KMS-11 (cell line): ENCODE measurements around the gene NCKAP5.

Source experiments
- H2AFZ ChIP-seq: fragments of 200-600 bp; sonication (generic); 2 replicates; pipeline ENCODE4 v1.6.1; 2016; ENCODE audit warnings: antibody characterized with exemption, mixed run types, low read depth
- H3K27ac ChIP-seq: fragments of 200-600 bp; sonication (generic); 2 replicates; pipeline ENCODE4 v1.6.1; 2016; ENCODE audit warnings: mild to moderate bottlenecking, mixed run types
- H3K27me3 ChIP-seq: fragments of 200-600 bp; sonication (generic); 2 replicates; pipeline ENCODE4 v1.6.1; 2017; ENCODE audit warnings: mild to moderate bottlenecking, low read depth, mixed run types, moderate library complexity; ENCODE audit not compliant: insufficient read depth
- H3K36me3 ChIP-seq: fragments of 200-600 bp; sonication (generic); 2 replicates; pipeline ENCODE4 v1.6.1; 2017; ENCODE audit warnings: mild to moderate bottlenecking, mixed run types; ENCODE audit not compliant: insufficient read depth
- H3K4me1 ChIP-seq: fragments of 200-600 bp; sonication (generic); 2 replicates; pipeline ENCODE4 v1.6.1; 2016; ENCODE audit warnings: mild to moderate bottlenecking, low read depth, mixed run types; ENCODE audit not compliant: poor library complexity, severe bottlenecking
- H3K4me2 ChIP-seq: fragments of 200-600 bp; sonication (generic); 2 replicates; pipeline ENCODE4 v1.7.0; 2016; ENCODE audit warnings: mild to moderate bottlenecking, mixed run types
- H3K4me3 ChIP-seq: fragments of 200-600 bp; sonication (generic); IDR thresholded peaks from 2 replicates; pipeline ENCODE4 v1.6.1; 2017; ENCODE audit warnings: low read depth, low read length, mixed read lengths; ENCODE audit not compliant: insufficient read depth
- H3K79me2 ChIP-seq: fragments of 200-600 bp; sonication (generic); 2 replicates; pipeline ENCODE4 v1.6.1; 2016; ENCODE audit warnings: low read depth, mixed run types; ENCODE audit not compliant: insufficient read depth
- H3K9ac ChIP-seq: fragments of 200-600 bp; sonication (generic); 2 replicates; pipeline ENCODE4 v1.6.1; 2016; ENCODE audit warnings: mild to moderate bottlenecking, mixed run types
- H4K20me1 ChIP-seq: fragments of 200-600 bp; sonication (generic); 2 replicates; pipeline ENCODE4 v1.6.1; 2016; ENCODE audit warnings: mild to moderate bottlenecking, mixed run types; ENCODE audit not compliant: insufficient read depth
- CTCF ChIP-seq: fragments of 200-600 bp; sonication (generic); conservative IDR thresholded peaks from 2 replicates; pipeline ENCODE4 v1.6.1; 2017; ENCODE audit warnings: low read depth, mild to moderate bottlenecking, antibody characterized with exemption, low read length, moderate library complexity, mixed read lengths

The NCKAP5 gene

DNA sequence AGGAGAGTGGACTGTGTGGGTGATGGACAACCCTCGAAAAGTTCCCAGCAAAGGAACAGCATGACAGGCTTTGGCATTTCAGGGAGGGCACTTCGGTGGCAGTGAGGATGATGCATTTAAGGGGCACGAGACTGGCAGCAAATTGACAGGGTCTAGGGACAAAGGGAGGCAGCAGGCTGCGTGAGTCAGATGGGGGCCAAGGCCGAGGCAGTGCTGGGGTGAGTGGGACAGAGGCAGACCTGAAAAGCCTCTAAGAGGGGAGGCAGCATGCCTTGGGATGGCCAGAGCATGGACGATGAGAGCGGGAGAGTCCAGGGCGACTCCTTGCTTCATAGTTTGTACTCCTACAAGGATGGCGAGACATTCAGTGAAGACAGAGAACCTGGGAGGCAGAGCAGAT is 848.8 kb downstream of the NCKAP5 start:
- Histone ChIP-seq H3K4me3 (no peak overlapping the region), H4K20me1 (no peaks in the 10 kb centered on the region), H3K36me3 (no peaks in the 10 kb centered on the region), H3K27me3 (no peaks in the 10 kb centered on the region), H2AFZ (no peak overlapping the region), H3K4me1 (no peaks in the 10 kb centered on the region), H3K27ac (no peak overlapping the region), H3K9ac (no peak overlapping the region), H3K79me2 (no peaks in the 10 kb centered on the region), H3K4me2 (no peak overlapping the region)
- TF ChIP-seq CTCF, result no peak

GRCh38 chr2:132716954-132717353 is 851.3 kb downstream of the NCKAP5 start:
- Histone ChIP-seq H2AFZ (no peak overlapping the region), H4K20me1 (no peaks in the 10 kb centered on the region), H3K4me3 (no peak overlapping the region), H3K27ac (no peak overlapping the region), H3K4me1 (no peaks in the 10 kb centered on the region), H3K27me3 (no peaks in the 10 kb centered on the region), H3K36me3 (no peaks in the 10 kb centered on the region), H3K79me2 (no peaks in the 10 kb centered on the region), H3K9ac (no peak overlapping the region), H3K4me2 (no peak overlapping the region)
- TF ChIP-seq CTCF, result no peak

GRCh38 chr2:132715386-132716351 is 852.6 kb downstream of the NCKAP5 start:
- Histone ChIP-seq H3K36me3 (no peaks in the 10 kb centered on the region), H2AFZ (no peak overlapping the region), H3K4me1 (no peaks in the 10 kb centered on the region), H3K79me2 (no peaks in the 10 kb centered on the region), H3K4me2 (no peak overlapping the region), H3K4me3 (no peak overlapping the region), H3K27ac (no peak overlapping the region), H3K27me3 (no peaks in the 10 kb centered on the region), H3K9ac (no peak overlapping the region), H4K20me1 (no peaks in the 10 kb centered on the region)
- TF ChIP-seq CTCF, result no peak

- no peaks in the 10 kb centered on the region for H3K27me3 ChIP-seq
- H4K20me1 ChIP-seq, result no peaks in the 10 kb centered on the region
- no peak overlapping the region for H3K4me2 ChIP-seq
- H3K27ac ChIP-seq, result no peak overlapping the region
- no peak overlapping the region for H2AFZ ChIP-seq
- no peak overlapping the region for H3K4me3 ChIP-seq
- no peaks in the 10 kb centered on the region for H3K4me1 ChIP-seq
- no peak for TF ChIP-seq CTCF
- H3K79me2 ChIP-seq, result no peaks in the 10 kb centered on the region
- no peaks in the 10 kb centered on the region for H3K36me3 ChIP-seq
- no peak overlapping the region for H3K9ac ChIP-seq
Observed at GRCh38 chr2:132703396-132703795, 864.9 kb downstream of the NCKAP5 start.
